ENCODE measurements around the gene BTRC.
"Not testable (repeated sequence)": the region's sequence is repeated elsewhere in the genome, so short reads cannot be mapped to it uniquely, and the experiment has no call there.

The BTRC gene

DNA sequence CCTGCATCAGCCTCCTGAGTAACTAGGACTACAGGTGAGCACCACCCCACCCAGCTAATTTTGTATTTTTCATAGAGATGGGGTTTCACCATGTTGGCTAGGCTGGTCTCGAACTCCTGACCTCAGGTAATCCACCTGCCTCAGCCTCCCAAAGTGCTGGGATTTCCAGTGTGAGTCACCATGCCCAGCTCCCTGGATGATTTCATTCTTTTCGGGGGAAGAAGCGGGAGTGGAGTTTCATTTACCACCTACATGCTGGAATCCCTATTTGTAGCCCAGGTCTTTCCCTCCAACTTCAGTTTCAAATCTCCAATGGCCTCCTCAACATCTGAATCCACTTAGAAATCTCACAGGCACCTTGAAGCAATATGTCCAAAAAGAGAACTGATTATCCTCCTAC, 2.9 kb upstream of the BTRC start:
- no peak for TF ChIP-seq CTCF (IDR thresholded peaks at IDR 0.05; ENCODE audit: low read length, missing control alignments)
- DNase-seq (ENCODE audit: low read depth) = no peak

GRCh38 chr10:101351477-101351876, 2.5 kb upstream of the BTRC start:
- H3K4me3 ChIP-seq (replicated peaks; ENCODE audit: low read depth, low read length) = no peak overlapping the region
- no peak for TF ChIP-seq CTCF (IDR thresholded peaks at IDR 0.05; ENCODE audit: low read length, missing control alignments)
- no peak for DNase-seq (ENCODE audit: low read depth)

More for the DNA sequence above, 2.9 kb upstream of the BTRC start:
- no peak overlapping the region for H3K4me3 ChIP-seq (replicated peaks; ENCODE audit: low read depth, low read length)

DNA sequence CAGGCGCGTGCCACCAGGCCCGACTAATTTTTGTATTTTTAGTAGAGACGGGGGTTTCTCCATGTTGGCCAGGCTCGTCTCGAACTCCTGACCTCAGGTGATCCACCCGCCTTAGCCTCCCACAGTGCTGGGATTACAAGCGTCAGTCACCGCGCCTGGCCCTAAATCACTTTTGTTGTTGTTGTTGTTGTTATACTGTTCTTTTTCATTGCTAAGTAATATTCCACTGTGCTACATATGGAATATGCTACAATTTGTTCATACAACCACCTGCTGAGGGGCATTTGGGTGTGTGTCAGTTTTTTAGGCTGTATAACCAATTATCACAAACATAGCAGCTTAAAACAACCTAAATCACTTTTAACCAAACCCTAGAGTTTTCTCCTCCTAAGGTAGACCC, 1.1 kb upstream of the BTRC start:
- not testable (repeated sequence) for H3K4me3 ChIP-seq (replicated peaks; ENCODE audit: low read depth, low read length); DNase-seq (ENCODE audit: low read depth)

GRCh38 chr10:101354328-101355071, 535 bp downstream of the BTRC start:
- no peak for TF ChIP-seq CTCF (IDR thresholded peaks at IDR 0.05; ENCODE audit: low read length, missing control alignments)
- peak; percentile 44 for DNase-seq (ENCODE audit: low read depth)
- peak overlapping the region; percentile 88 for H3K4me3 ChIP-seq (replicated peaks; ENCODE audit: low read depth, low read length)

DNA sequence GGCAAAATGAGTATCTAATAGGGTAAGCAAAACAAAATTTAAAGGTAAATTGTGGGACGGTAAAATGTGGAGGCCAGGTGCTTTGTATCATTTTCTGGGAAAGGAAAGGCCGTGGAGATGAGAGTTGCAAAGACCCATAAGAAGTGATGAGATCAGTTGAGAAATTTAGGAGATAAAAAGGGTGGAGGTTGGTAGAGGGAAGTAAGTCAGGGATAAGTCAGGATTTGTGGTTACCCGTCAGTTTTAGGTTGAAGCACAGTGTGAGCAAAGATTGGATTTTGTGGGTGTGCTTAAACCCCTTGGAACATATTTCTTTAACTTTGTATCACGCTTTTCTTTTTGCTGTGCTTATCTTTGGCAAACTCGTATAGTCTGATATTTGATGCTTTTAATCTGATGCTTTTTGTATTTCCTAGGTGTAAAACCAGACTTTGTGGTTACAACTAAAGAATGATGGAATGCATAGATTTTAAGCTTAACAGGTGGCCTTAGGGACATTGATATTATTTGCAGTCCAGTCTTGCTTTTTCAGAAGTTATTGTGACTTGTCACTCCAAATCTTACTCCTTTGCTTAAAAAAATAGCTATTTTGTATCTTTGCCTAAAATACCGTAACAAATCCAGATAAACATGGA, 1.2 kb downstream of the BTRC start:
- DNase-seq (ENCODE audit: low read depth) = no peak
- no peak for TF ChIP-seq CTCF (IDR thresholded peaks at IDR 0.05; ENCODE audit: low read length, missing control alignments)
- H3K4me3 ChIP-seq (replicated peaks; ENCODE audit: low read depth, low read length) = peak overlapping the region; percentile 88

GRCh38 chr10:101356132-101356531, 2.2 kb downstream of the BTRC start:
- TF ChIP-seq CTCF (IDR thresholded peaks at IDR 0.05; ENCODE audit: low read length, missing control alignments) = no peak
- H3K4me3 ChIP-seq (replicated peaks; ENCODE audit: low read depth, low read length) = no peak overlapping the region
- no peak for DNase-seq (ENCODE audit: low read depth)

DNA sequence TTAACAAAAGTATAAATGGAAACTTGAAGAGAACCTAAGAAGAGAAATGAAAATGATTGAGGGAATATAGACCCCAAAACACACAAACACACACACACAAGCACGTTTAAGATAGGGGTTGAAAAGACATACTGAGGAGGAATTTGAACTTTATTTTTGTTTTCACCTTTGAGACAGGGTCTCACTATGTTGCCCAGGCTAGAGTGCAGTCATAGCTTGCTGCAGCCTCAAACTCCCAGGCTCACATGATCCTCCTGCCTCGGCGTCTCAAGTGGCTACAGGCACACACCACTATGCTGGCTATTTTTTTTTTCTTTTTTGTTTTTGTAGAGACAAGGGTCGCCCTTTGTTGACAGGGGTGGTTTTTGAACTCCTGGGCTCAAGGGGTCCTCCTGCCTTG, 4.0 kb downstream of the BTRC start:
- H3K4me3 ChIP-seq (replicated peaks; ENCODE audit: low read depth, low read length) = no peak overlapping the region
- DNase-seq (ENCODE audit: low read depth) = no peak
- TF ChIP-seq CTCF (IDR thresholded peaks at IDR 0.05; ENCODE audit: low read length, missing control alignments) = no peak
